GM21526 (cell line): ENCODE results near the gene CFTR.
"Not testable (repeated sequence)": the region's sequence is repeated elsewhere in the genome, so short reads cannot be mapped to it uniquely, and the experiment has no call there.

Experiments
- ATAC-seq: cut with Tn5 transposase; IDR thresholded peaks from one replicate; pipeline ENCODE4 v1.9.1; 2021; ENCODE audit warnings: moderate library complexity; ENCODE audit not compliant: unreplicated experiment, low FRiP score

The CFTR gene

GRCh38 chr7:117479225-117480054 lies at the start of gene CFTR:
Gene CFTR (plus strand): TSS chr7:117480025. CDS start chr7:117480095, 70 bp downstream.
- no peak for ATAC-seq

GRCh38 chr7:117435475-117436043 lies 44.3 kb upstream of the CFTR start:
- peak; percentile 90 for ATAC-seq

GRCh38 chr7:117444646-117445045 lies 35.2 kb upstream of the CFTR start:
- ATAC-seq = no peak

- no peak for ATAC-seq
Observed at GRCh38 chr7:117445206-117445605, 34.6 kb upstream of the CFTR start.

GRCh38 chr7:117446220-117446815 lies 33.5 kb upstream of the CFTR start:
- ATAC-seq = no peak

GRCh38 chr7:117448655-117449054 lies 31.2 kb upstream of the CFTR start:
- ATAC-seq = no peak

GRCh38 chr7:117458977-117459583 lies 20.7 kb upstream of the CFTR start:
- ATAC-seq = no peak

- no peak for ATAC-seq
Observed at GRCh38 chr7:117459735-117460134, 20.1 kb upstream of the CFTR start.

GRCh38 chr7:117460815-117461214 lies 19.0 kb upstream of the CFTR start:
- not testable (repeated sequence) for ATAC-seq

- no peak for ATAC-seq
Observed at GRCh38 chr7:117468174-117468573, 11.7 kb upstream of the CFTR start.

- peak; percentile 52 for ATAC-seq
Observed at GRCh38 chr7:117470777-117471176, 9.0 kb upstream of the CFTR start.

GRCh38 chr7:117472335-117472734 lies 7.5 kb upstream of the CFTR start:
- ATAC-seq = no peak

- no peak for ATAC-seq
Observed at GRCh38 chr7:117476557-117477215, 3.1 kb upstream of the CFTR start.

- ATAC-seq = no peak
Observed at GRCh38 chr7:117478836-117479224, 995 bp upstream of the CFTR start.

GRCh38 chr7:117480055-117480362 lies 184 bp downstream of the CFTR start:
- ATAC-seq = no peak

GRCh38 chr7:117480978-117481377 lies 1.2 kb downstream of the CFTR start:
- no peak for ATAC-seq

GRCh38 chr7:117485118-117485620 lies 5.3 kb downstream of the CFTR start:
- no peak for ATAC-seq

- no peak for ATAC-seq
Observed at GRCh38 chr7:117489016-117489415, 9.2 kb downstream of the CFTR start.

GRCh38 chr7:117489430-117489829 lies 9.6 kb downstream of the CFTR start:
- ATAC-seq = no peak

- no peak for ATAC-seq
Observed at GRCh38 chr7:117489911-117490310, 10.1 kb downstream of the CFTR start.

GRCh38 chr7:117492649-117493048 lies 12.8 kb downstream of the CFTR start:
- ATAC-seq = no peak
